Mesothelial cell of epicardium (in vitro differentiated cells): Measurements from ENCODE around the gene CD68. TPM values are rescaled to one million over a fixed set of nuclear protein-coding genes. Genes with fewer than 3 reads are reported as not detected.
"Not testable (repeated sequence)": the region's sequence is repeated elsewhere in the genome, so short reads cannot be mapped to it uniquely, and the experiment has no call there.

Source experiments
- DNase-seq, 2 experiments: peaks; one replicate each; pipeline ENCODE4 v3.0.0; 2021; ENCODE audit warnings: low spot score in 2 of 2; ENCODE audit not compliant: unreplicated experiment in 2 of 2
- H3K27ac Mint-ChIP-seq: 2 replicates; pipeline ENCODE4 v1.8.0; 2021; ENCODE audit warnings: mixed read lengths
- H3K27me3 Mint-ChIP-seq: 2 replicates; pipeline ENCODE4 v1.8.0; 2021; ENCODE audit warnings: low read depth, mixed read lengths
- H3K36me3 Mint-ChIP-seq: 2 replicates; pipeline ENCODE4 v1.8.0; 2021; ENCODE audit warnings: mixed read lengths
- H3K4me1 Mint-ChIP-seq: 2 replicates; pipeline ENCODE4 v1.8.0; 2021; ENCODE audit warnings: mixed read lengths
- H3K4me3 Mint-ChIP-seq: 2 replicates; pipeline ENCODE4 v1.8.0; 2021; ENCODE audit warnings: mild to moderate bottlenecking, moderate library complexity, mixed read lengths
- H3K9me3 Mint-ChIP-seq: 2 replicates; pipeline ENCODE4 v1.8.0; 2021; ENCODE audit warnings: mixed read lengths
- total RNA-seq: library from RNA; stranded (reverse); gene quantifications from 3 replicates; pipeline ENCODE4 v1.2.1, GENCODE V29; 2021
- TF ChIP-seq, protein P1 (sequence below): fragments of 200-600 bp; sonication (generic); IDR thresholded peaks from one replicate; pipeline ENCODE4 v1.5.0; 2021; ENCODE audit warnings: antibody characterized with exemption; ENCODE audit not compliant: unreplicated experiment

Gene CD68
- total RNA-seq, 1 donor from 2014 or later = 0.78 TPM

DNA sequence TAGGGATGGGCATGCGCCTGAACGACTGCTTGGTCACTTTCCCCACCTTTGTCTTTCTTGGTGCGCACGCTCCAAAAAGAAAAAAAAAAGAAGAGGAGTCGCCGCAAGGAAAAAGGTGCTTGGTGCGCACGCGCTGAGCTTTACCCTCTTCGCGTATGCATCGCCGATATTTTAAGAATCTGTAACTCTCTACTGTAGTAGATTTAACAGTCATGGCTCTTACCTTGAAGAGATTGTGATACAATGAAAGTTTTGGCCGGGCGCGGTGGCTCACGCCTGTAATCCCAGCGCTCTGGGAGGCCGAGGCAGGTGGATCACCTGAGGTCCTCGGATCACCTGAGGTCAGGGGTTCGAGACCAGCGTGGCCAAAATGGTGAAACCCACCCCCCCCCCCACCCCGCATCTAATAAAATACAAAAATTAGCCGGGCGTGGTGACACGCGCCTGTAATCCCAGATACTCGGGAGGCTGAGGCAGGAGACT lies 35.9 kb downstream of the CD68 start:
- Mint-ChIP-seq H3K36me3 (peaks cover 3% of the 10 kb centered on the region), H3K27me3 (no peaks in the 10 kb centered on the region), H3K4me1 (peaks cover 35% of the 10 kb centered on the region), H3K27ac (peak overlapping the region; percentile 94), H3K9me3 (no peaks in the 10 kb centered on the region), H3K4me3 (peak overlapping the region; percentile 69)
- TF ChIP-seq, protein P1, sequence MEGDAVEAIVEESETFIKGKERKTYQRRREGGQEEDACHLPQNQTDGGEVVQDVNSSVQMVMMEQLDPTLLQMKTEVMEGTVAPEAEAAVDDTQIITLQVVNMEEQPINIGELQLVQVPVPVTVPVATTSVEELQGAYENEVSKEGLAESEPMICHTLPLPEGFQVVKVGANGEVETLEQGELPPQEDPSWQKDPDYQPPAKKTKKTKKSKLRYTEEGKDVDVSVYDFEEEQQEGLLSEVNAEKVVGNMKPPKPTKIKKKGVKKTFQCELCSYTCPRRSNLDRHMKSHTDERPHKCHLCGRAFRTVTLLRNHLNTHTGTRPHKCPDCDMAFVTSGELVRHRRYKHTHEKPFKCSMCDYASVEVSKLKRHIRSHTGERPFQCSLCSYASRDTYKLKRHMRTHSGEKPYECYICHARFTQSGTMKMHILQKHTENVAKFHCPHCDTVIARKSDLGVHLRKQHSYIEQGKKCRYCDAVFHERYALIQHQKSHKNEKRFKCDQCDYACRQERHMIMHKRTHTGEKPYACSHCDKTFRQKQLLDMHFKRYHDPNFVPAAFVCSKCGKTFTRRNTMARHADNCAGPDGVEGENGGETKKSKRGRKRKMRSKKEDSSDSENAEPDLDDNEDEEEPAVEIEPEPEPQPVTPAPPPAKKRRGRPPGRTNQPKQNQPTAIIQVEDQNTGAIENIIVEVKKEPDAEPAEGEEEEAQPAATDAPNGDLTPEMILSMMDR = no peak
- no peak for DNase-seq

DNA sequence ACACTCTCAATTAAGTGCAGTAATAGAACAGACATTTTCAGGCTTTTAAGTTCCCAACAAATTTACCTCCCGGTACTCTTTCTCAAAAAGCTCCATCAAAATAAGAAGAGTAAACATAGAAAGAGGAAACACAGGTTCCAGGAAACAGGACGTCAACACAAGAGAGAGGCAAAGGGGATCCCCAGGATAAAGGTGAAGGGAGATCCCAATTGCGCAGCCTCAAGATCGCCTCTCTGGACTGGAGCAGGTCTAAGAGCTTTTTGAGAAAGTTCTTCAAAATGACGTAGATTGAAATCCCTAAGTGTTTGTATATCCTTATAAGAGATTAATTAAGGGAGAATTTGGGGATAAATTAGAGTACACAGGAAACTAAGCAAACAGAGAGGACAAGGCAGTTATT lies 39.2 kb downstream of the CD68 start:
- Mint-ChIP-seq H3K4me3 (no peak overlapping the region), H3K4me1 (peaks cover 6% of the 10 kb centered on the region), H3K27ac (no peak overlapping the region)

DNA sequence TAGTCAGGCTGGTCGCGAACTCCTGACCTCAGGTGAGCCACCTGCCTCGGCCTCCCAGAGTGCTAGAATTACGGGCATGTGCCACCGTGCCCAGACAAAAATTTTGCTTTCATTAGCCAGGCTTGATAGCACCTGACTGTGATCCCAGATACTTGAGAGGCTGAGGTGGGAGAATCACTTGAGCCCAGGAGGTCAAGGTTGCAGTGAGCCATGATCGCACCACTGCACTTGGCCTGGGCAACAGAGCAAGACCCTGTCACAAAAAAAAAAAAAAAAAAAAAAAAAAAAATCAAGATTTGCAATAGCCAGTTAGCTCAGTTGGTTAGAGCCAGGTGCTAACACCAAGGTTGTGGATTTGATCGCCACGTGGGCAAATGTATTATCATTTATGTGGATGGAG lies 41.4 kb downstream of the CD68 start:
- Mint-ChIP-seq H3K4me1 (no peaks in the 10 kb centered on the region), H3K27ac (no peak overlapping the region), H3K36me3 (peaks cover 2% of the 10 kb centered on the region), H3K4me3 (no peak overlapping the region), H3K9me3 (no peaks in the 10 kb centered on the region), H3K27me3 (no peaks in the 10 kb centered on the region)
- TF ChIP-seq, protein P1 = no peak
- no peak for DNase-seq

More for the DNA sequence above, 39.2 kb downstream of the CD68 start:
- Mint-ChIP-seq H3K36me3 (no peaks in the 10 kb centered on the region), H3K9me3 (no peaks in the 10 kb centered on the region), H3K27me3 (no peaks in the 10 kb centered on the region)
- TF ChIP-seq, protein P1 = no peak
- no peak for DNase-seq

DNA sequence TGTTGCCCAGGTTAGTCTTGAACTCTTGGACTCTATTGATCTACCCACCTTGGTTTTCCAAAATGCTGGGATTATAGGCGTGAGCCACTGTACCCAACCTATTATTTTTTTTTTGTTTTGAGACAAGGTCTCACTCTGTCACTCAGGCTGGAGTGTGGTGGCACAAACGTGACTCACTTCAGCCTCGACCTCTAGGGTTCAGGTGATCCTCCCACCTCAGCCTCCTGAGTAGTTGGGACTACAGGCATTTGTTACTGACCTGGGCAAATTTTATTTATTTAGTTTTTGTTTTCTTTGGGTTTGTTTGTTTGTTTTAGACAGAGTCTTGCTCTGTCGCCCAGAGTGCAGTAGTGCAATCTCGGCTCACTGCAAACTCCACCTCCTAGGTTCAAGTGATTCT lies 44.2 kb downstream of the CD68 start:
- no peak overlapping the region for H3K27ac Mint-ChIP-seq
- no peak overlapping the region for H3K4me3 Mint-ChIP-seq
- no peak for DNase-seq
- H3K27me3 Mint-ChIP-seq = no peaks in the 10 kb centered on the region
- H3K4me1 Mint-ChIP-seq = peaks cover 9% of the 10 kb centered on the region
- H3K9me3 Mint-ChIP-seq = no peaks in the 10 kb centered on the region
- peaks cover 5% of the 10 kb centered on the region for H3K36me3 Mint-ChIP-seq
- TF ChIP-seq, protein P1 = no peak

DNA sequence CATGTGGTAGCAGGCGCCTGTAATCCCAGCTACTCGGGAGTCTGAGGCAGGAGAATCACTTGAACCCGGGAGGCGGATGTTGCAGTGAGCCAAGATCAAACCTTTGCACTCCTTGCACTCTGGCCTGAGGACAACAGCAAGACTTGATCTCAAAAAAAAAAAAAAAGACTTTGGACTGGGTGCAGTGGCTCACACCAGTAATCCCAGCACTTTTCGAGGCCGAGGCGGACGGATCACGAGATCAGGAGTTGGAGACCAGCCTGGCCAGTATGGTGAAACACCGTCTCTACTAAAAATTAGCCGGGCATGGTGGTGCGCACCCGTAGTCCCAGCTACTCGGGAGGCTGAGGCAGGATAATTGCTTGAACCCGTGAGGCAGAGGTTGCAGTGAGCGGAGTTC lies 46.3 kb downstream of the CD68 start:
- not testable (repeated sequence) for H3K27ac Mint-ChIP-seq, H3K9me3 Mint-ChIP-seq, H3K36me3 Mint-ChIP-seq

DNA sequence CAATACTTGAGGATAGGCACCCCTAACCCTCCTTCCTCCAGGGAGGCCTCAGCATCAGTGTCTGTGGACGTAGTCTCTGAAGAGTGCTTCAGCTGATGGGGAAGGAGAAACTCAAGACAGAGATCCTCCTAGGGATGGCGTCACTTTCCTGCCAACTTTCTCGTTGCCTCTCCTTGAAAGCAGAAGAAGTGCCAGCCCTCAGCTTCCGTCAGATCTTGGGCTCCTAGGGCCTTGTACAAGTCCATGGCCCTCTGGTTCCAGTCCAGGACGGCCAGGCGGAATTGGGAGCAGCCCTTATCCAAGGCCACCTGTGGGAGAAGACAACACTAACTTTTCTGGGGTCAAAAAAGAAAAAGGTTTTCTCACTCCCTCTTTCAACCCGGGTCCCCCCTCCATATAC lies 46.9 kb downstream of the CD68 start:
- no peak for DNase-seq
- H3K36me3 Mint-ChIP-seq = peaks cover 5% of the 10 kb centered on the region
- no peaks in the 10 kb centered on the region for H3K27me3 Mint-ChIP-seq
- TF ChIP-seq, protein P1 = no peak
- H3K4me1 Mint-ChIP-seq = peaks cover 9% of the 10 kb centered on the region
- peak overlapping the region; percentile 97 for H3K27ac Mint-ChIP-seq
- no peaks in the 10 kb centered on the region for H3K9me3 Mint-ChIP-seq
- H3K4me3 Mint-ChIP-seq = peak overlapping the region; percentile 94

More for the DNA sequence above, 46.3 kb downstream of the CD68 start:
- not testable (repeated sequence) for H3K4me1 Mint-ChIP-seq, DNase-seq, H3K27me3 Mint-ChIP-seq
- peak overlapping the region; percentile 13 for H3K4me3 Mint-ChIP-seq
